DMS153 treated with DMSO at 0.1 percent for 48 hours (cell line): ENCODE data around the gene SLC26A3.
"Not testable (repeated sequence)": the region's sequence is repeated elsewhere in the genome, so short reads cannot be mapped to it uniquely, and the experiment has no call there.

Experiments
- DNase-seq: peaks from one replicate; lab custom pipeline; 2025; ENCODE audit not compliant: unreplicated experiment; lab: John Stamatoyannopoulos, UW

Gene SLC26A3

GRCh38 chr7:107803009-107803610, at the start of gene SLC26A3:
TSS of gene SLC26A3 (minus strand) at chr7:107803223. CDS start at chr7:107794509, 8,714 bp downstream.
- no peak for DNase-seq

GRCh38 chr7:107850643-107851042, 47.6 kb upstream of the SLC26A3 start:
- DNase-seq = no peak

GRCh38 chr7:107850216-107850615, 47.2 kb upstream of the SLC26A3 start:
- DNase-seq = no peak

- DNase-seq = not testable (repeated sequence)
Measured at GRCh38 chr7:107848211-107848610, 45.2 kb upstream of the SLC26A3 start.

GRCh38 chr7:107847836-107848175, 44.8 kb upstream of the SLC26A3 start:
- not testable (repeated sequence) for DNase-seq

GRCh38 chr7:107847168-107847835, 44.3 kb upstream of the SLC26A3 start:
- no peak for DNase-seq

GRCh38 chr7:107846324-107846723, 43.3 kb upstream of the SLC26A3 start:
- DNase-seq = no peak

- DNase-seq = no peak
Measured at GRCh38 chr7:107843184-107843583, 40.2 kb upstream of the SLC26A3 start.

- DNase-seq = no peak
Measured at GRCh38 chr7:107842213-107842612, 39.2 kb upstream of the SLC26A3 start.

- DNase-seq = no peak
Measured at GRCh38 chr7:107838816-107839565, 36.0 kb upstream of the SLC26A3 start.

- no peak for DNase-seq
Measured at GRCh38 chr7:107838024-107838601, 35.1 kb upstream of the SLC26A3 start.

- no peak for DNase-seq
Measured at GRCh38 chr7:107837145-107837512, 34.1 kb upstream of the SLC26A3 start.

GRCh38 chr7:107836237-107837144, 33.5 kb upstream of the SLC26A3 start:
- DNase-seq = no peak

GRCh38 chr7:107834401-107834800, 31.4 kb upstream of the SLC26A3 start:
- no peak for DNase-seq

- no peak for DNase-seq
Measured at GRCh38 chr7:107833684-107834106, 30.7 kb upstream of the SLC26A3 start.

GRCh38 chr7:107830420-107830819, 27.4 kb upstream of the SLC26A3 start:
- no peak for DNase-seq

- DNase-seq = no peak
Measured at GRCh38 chr7:107828540-107828939, 25.5 kb upstream of the SLC26A3 start.

GRCh38 chr7:107827501-107827900, 24.5 kb upstream of the SLC26A3 start:
- no peak for DNase-seq

GRCh38 chr7:107826451-107826850, 23.4 kb upstream of the SLC26A3 start:
- no peak for DNase-seq

GRCh38 chr7:107824858-107825257, 21.8 kb upstream of the SLC26A3 start:
- DNase-seq = no peak

- no peak for DNase-seq
Measured at GRCh38 chr7:107818622-107819021, 15.6 kb upstream of the SLC26A3 start.
